Measurements from ENCODE around the gene CLIC6.

DNA sequence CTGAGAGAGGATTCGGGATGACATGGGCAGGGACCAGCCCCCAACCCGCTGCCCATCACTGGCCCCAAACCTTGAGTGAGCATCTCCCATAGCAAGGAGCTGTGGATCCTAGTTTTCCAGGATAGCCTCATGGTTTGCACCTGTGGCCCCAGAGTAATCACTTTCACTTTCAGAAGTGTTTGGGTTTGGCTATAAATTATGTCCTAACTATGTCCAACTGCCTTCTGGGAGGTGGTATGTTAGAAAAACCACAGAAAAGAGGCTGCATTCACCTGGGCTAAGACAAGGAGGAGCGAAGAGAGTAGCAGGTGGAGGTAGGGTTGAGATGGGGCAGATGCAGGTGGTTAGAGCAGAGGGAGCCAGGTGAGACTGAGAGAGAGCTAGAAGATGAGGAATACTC is 19.4 kb upstream of the CLIC6 start:
- TF ChIP-seq HEYL (CRISPR knock-in tag; IDR thresholded peaks at IDR 0.05) (no peak), CHD4 (IDR thresholded peaks at IDR 0.05; ENCODE audit: borderline replicate concordance) (no peak), RNF2 (IDR thresholded peaks at IDR 0.05; ENCODE audit: borderline replicate concordance, low read depth) (no peak), KDM5A (IDR thresholded peaks at IDR 0.05) (no peak), RAD21 (conservative IDR thresholded peaks at IDR 0.05 in 1 of 2, IDR thresholded peaks at IDR 0.05 in 1 of 2) (no peak), ELK1 (IDR thresholded peaks at IDR 0.05; ENCODE audit: low read depth, low read length) (no peak), MAX (IDR thresholded peaks at IDR 0.05) (no peak), POLR2A (IDR thresholded peaks at IDR 0.05; ENCODE audit: low read length) (no peak), FOSL2 (IDR thresholded peaks at IDR 0.05) (no peak), FOSL2 (CRISPR knock-in tag; IDR thresholded peaks at IDR 0.05) (no peak), JUN (IDR thresholded peaks at IDR 0.05) (no peak), SREBF2 (IDR thresholded peaks at IDR 0.05) (no peak)
- TF ChIP-seq, protein P1, sequence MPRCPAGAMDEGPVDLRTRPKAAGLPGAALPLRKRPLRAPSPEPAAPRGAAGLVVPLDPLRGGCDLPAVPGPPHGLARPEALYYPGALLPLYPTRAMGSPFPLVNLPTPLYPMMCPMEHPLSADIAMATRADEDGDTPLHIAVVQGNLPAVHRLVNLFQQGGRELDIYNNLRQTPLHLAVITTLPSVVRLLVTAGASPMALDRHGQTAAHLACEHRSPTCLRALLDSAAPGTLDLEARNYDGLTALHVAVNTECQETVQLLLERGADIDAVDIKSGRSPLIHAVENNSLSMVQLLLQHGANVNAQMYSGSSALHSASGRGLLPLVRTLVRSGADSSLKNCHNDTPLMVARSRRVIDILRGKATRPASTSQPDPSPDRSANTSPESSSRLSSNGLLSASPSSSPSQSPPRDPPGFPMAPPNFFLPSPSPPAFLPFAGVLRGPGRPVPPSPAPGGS (IDR thresholded peaks at IDR 0.05): no peak
- TF ChIP-seq, protein P2, sequence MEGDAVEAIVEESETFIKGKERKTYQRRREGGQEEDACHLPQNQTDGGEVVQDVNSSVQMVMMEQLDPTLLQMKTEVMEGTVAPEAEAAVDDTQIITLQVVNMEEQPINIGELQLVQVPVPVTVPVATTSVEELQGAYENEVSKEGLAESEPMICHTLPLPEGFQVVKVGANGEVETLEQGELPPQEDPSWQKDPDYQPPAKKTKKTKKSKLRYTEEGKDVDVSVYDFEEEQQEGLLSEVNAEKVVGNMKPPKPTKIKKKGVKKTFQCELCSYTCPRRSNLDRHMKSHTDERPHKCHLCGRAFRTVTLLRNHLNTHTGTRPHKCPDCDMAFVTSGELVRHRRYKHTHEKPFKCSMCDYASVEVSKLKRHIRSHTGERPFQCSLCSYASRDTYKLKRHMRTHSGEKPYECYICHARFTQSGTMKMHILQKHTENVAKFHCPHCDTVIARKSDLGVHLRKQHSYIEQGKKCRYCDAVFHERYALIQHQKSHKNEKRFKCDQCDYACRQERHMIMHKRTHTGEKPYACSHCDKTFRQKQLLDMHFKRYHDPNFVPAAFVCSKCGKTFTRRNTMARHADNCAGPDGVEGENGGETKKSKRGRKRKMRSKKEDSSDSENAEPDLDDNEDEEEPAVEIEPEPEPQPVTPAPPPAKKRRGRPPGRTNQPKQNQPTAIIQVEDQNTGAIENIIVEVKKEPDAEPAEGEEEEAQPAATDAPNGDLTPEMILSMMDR (IDR thresholded peaks at IDR 0.05): no peak
- TF ChIP-seq, protein P3, sequence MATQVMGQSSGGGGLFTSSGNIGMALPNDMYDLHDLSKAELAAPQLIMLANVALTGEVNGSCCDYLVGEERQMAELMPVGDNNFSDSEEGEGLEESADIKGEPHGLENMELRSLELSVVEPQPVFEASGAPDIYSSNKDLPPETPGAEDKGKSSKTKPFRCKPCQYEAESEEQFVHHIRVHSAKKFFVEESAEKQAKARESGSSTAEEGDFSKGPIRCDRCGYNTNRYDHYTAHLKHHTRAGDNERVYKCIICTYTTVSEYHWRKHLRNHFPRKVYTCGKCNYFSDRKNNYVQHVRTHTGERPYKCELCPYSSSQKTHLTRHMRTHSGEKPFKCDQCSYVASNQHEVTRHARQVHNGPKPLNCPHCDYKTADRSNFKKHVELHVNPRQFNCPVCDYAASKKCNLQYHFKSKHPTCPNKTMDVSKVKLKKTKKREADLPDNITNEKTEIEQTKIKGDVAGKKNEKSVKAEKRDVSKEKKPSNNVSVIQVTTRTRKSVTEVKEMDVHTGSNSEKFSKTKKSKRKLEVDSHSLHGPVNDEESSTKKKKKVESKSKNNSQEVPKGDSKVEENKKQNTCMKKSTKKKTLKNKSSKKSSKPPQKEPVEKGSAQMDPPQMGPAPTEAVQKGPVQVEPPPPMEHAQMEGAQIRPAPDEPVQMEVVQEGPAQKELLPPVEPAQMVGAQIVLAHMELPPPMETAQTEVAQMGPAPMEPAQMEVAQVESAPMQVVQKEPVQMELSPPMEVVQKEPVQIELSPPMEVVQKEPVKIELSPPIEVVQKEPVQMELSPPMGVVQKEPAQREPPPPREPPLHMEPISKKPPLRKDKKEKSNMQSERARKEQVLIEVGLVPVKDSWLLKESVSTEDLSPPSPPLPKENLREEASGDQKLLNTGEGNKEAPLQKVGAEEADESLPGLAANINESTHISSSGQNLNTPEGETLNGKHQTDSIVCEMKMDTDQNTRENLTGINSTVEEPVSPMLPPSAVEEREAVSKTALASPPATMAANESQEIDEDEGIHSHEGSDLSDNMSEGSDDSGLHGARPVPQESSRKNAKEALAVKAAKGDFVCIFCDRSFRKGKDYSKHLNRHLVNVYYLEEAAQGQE (IDR thresholded peaks at IDR 0.05): no peak
